HG02973 (cell line): Measurements from ENCODE around the gene TTL.

Source experiments
- ATAC-seq: cut with Tn5 transposase; IDR thresholded peaks from one replicate; pipeline ENCODE4 v1.9.1; 2021; ENCODE audit warnings: moderate library complexity; ENCODE audit not compliant: unreplicated experiment

TTL gene

DNA sequence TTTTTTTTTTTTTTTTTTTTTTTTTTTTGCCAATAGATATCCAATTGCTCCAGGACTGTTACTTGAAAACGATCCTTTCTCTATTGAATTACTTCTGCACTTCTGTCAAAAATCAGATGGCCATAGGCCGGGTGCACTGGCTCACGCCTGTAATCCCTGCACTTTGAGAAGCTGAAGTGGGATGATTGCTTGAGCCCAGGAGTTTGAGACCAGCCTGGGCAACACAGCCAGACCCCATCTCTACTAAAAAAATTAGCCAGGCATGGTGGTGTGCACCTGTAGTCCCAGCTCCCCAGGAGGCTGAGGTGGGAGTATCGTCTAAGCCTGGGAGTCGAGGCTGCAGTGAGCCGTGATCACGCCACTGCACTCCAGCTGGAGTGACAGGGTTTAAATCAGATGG is 98.1 kb downstream of the TTL start:
- no peak for ATAC-seq

- no peak for ATAC-seq
These were observed 100.4 kb downstream of the TTL start for GRCh38 chr2:112582314-112582746.

DNA sequence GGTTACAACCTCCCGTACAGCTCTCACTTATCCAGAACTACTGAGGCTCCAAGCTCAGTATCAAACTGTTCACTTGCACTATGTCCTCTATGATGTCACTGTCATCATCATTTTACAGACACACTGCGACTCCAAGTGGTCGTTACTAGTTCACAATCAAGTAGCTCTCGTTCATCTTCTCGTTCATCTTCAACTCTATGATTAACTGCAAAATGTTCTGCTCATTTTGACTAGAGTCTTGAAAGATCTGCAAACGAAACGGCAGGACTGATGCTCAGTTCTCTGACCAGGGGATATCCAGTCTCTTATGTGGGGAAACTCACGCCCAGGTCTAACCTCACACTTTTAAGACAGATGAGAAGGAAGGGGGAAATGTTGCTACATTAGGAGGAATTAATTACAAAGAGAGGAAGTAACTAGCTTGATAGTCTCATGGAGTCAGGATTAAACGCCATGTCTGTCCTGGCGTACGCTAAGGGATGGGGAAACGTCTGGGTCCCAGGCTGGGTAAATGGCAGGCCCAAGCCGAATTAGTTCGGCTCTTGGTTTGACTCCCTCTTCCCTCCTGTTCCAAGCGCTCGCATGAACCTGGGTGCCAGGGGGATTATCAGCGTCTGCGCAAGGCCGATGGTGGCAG is 101.7 kb downstream of the TTL start:
- no peak for ATAC-seq

DNA sequence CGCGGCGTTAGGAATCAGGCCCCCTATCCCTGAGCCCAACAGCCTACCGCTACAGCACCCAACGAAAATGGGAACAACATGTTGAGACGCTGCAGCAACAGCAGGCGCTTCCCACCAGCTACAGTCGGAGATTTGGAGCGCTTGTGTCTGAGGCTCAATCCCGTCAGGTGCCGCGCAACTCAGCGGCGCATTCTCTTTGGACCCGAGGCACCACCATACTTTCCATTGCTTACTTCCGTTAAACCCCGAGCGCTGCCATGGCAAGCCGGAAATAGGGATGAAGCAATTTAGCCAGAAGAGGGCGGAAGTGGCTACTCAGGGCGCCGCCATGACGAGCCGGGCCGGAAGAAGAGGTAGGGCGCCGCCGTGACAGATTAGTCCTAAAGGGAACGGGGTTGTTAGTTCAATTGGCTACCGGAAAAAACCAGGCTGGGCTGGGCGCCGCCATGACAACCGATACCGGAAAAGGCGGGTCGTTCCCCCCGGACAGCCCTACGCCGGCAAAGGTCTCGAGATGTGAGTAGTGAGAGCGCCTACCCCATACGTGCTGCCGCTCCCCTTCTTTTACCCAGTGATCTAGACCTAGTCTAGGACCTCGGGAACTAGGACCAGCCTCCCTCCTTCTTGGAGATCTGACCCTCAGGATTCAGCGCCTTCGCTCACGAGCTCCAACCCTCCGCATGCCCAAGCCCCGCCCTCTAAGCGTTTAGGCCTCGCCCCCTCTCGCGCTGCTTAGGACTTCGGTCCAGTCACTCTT is 102.4 kb downstream of the TTL start, which contains the start of gene CHCHD5:
TSS of gene CHCHD5 (plus strand) at position 476 of the 757 bp plus-strand sequence. CDS start at position 515, 39 bp downstream.
- peak; percentile 82 for ATAC-seq

DNA sequence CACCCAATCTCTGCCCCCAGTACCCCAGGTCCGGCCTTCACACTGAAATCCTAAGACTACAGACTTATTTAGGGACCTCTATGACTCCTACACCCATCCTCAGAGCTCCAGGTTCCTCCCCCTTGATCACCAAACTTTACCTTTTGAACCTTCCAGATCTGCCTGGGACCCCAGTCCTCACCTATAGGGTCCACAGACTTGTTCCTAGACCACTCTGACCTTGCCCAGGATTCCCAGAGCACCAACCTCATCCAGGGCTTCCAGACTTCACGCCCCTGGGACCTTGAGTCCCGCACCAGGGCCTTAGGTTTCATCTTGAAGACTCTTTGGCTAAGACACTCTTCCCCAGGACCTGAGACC is 102.9 kb downstream of the TTL start:
- ATAC-seq: no peak

GRCh38 chr2:112585400-112585799 is 103.4 kb downstream of the TTL start:
- no peak for ATAC-seq

GRCh38 chr2:112585873-112586464 is 104.0 kb downstream of the TTL start:
- ATAC-seq: no peak

DNA sequence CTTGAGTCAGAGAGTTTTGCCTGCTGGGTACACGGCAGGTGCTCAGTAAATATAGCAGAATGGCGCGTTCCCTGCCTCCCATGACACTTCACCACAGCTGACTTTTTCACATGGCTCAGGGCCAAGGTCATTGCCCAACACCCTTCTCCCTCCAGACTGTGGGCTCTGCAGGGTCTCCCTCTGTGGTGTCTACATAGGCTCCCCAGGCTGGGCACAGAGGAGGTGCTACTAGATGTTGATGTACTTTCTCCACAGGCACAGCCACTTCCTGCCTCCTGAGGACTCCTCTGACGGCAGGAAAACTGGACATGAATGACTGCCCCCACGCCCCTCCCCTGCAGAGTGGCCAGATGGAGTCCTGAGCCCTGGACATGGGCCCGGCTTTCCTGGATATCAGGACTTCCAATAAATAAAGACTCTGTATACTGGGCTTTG is 106.7 kb downstream of the TTL start:
- no peak for ATAC-seq
